SK-N-SH (cell line): ENCODE measurements around the gene STK25. TPM values are rescaled to one million over a fixed set of nuclear protein-coding genes. Genes with fewer than 3 reads are reported as not detected.

Experiments
- CTCF ChIA-PET: fragments of 300-600, 350-600 bp; formaldehyde crosslinking; extraction: SDS; loops from one replicate; lab custom pipeline; 2021; lab: Yijun Ruan, JAX
- POLR2A ChIA-PET: fragments of 350-600 bp; sonication (Branson Sonifier 250); formaldehyde crosslinking; extraction: SDS; loops from one replicate; lab custom pipeline; 2020; ENCODE audit warnings: antibody characterized with exemption, inconsistent platforms; lab: Yijun Ruan, JAX
- DNase-seq: peaks from one replicate; pipeline ENCODE4 v3.0.0; 2012
- H2AFZ ChIP-seq: fragments of 200-600 bp; sonication (generic); 2 replicates; pipeline ENCODE4 v1.8.1; 2016; ENCODE audit warnings: antibody characterized with exemption, mild to moderate bottlenecking, low read depth
- H3F3A ChIP-seq: fragments of 200-600 bp; sonication (generic); replicated peaks from 2 replicates; pipeline ENCODE3; 2016; ENCODE audit warnings: antibody characterized with exemption, mild to moderate bottlenecking; ENCODE audit not compliant: insufficient read depth
- H3K27ac ChIP-seq, 2 experiments: fragments of 200-500 bp in 1 of 2; fragments of 200-600 bp in 1 of 2; sonication (Bioruptor generic) in 1 of 2; sonication (generic), shearing (Covaris generic) in 1 of 2; 2 replicates each; pipeline versions ENCODE4 v1.5.1 to v1.6.1; 2014 to 2016; ENCODE audit warnings: low read depth in 2 of 2, inconsistent platforms in 1 of 2, low read length in 1 of 2, mild to moderate bottlenecking in 1 of 2, mixed read lengths in 1 of 2
- H3K27me3 ChIP-seq: fragments of 200-600 bp; sonication (generic), shearing (Covaris generic); 2 replicates; pipeline ENCODE4 v1.6.1; 2016; ENCODE audit warnings: mixed run types; ENCODE audit not compliant: insufficient read depth
- H3K36me3 ChIP-seq, 2 experiments: fragments of 200-500 bp in 1 of 2; fragments of 200-600 bp in 1 of 2; sonication (Bioruptor generic) in 1 of 2; sonication (generic) in 1 of 2; replicated peaks in 1 of 2; 2 replicates each; pipeline versions ENCODE3 to v1.5.1; 2014 to 2016; ENCODE audit warnings: low read length in 1 of 2, mild to moderate bottlenecking in 1 of 2; ENCODE audit not compliant: insufficient read depth in 2 of 2, control insufficient read depth in 1 of 2
- H3K4me1 ChIP-seq, 2 experiments: fragments of 200-500 bp in 1 of 2; fragments of 200-600 bp in 1 of 2; sonication (Bioruptor generic) in 1 of 2; sonication (generic), shearing (Covaris generic) in 1 of 2; 2 replicates each; pipeline versions ENCODE4 v1.5.1 to v1.6.1; 2014 to 2016; ENCODE audit warnings: low read depth in 1 of 2, low read length in 1 of 2, mixed run types in 1 of 2; ENCODE audit not compliant: insufficient read depth in 2 of 2, control insufficient read depth in 1 of 2
- H3K4me2 ChIP-seq: fragments of 200-600 bp; sonication (generic), shearing (Covaris generic); 2 replicates; pipeline ENCODE4 v1.6.1; 2017; ENCODE audit warnings: mixed run types
- H3K4me3 ChIP-seq, 2 experiments: fragments of 200-500 bp in 1 of 2; fragments of 200-600 bp in 1 of 2; sonication (Bioruptor generic) in 1 of 2; sonication (generic), shearing (Covaris generic) in 1 of 2; 2 replicates each; pipeline versions ENCODE4 v1.5.1 to v1.8.1; 2014 to 2016; ENCODE audit warnings: low read depth in 2 of 2, inconsistent platforms in 1 of 2, low read length in 1 of 2, mild to moderate bottlenecking in 1 of 2, mixed read lengths in 1 of 2, moderate library complexity in 1 of 2
- H3K79me2 ChIP-seq: fragments of 200-600 bp; sonication (generic); 2 replicates; pipeline ENCODE4 v1.8.1; 2017; ENCODE audit warnings: mild to moderate bottlenecking; ENCODE audit not compliant: insufficient read depth
- H3K9ac ChIP-seq: fragments of 200-600 bp; sonication (generic); 2 replicates; pipeline ENCODE4 v1.6.1; 2017; ENCODE audit warnings: mixed run types
- H3K9me2 ChIP-seq: fragments of 200-600 bp; sonication (generic); 2 replicates; pipeline ENCODE4 v1.6.1; 2017; ENCODE audit warnings: mixed run types
- H3K9me3 ChIP-seq: fragments of 200-600 bp; sonication (generic); 2 replicates; pipeline ENCODE4 v1.6.1; 2017; ENCODE audit warnings: mixed run types, mild to moderate bottlenecking, moderate library complexity
- H4K20me1 ChIP-seq: fragments of 200-600 bp; sonication (generic); 2 replicates; pipeline ENCODE4 v1.6.1; 2017; ENCODE audit warnings: mild to moderate bottlenecking, mixed run types; ENCODE audit not compliant: insufficient read depth
- CHD2 ChIP-seq: fragments of 150-350 bp; IDR thresholded peaks from 2 replicates; pipeline ENCODE4 v1.6.1; 2018; ENCODE audit warnings: low read length; ENCODE audit not compliant: partially characterized antibody
- EP300 ChIP-seq, 2 experiments: IDR thresholded peaks; 2 replicates each; pipeline versions ENCODE4 v1.4.0 to v1.6.1; 2012; ENCODE audit warnings: borderline replicate concordance in 1 of 2, low read depth in 1 of 2, low read length in 1 of 2
- GABPA ChIP-seq: IDR thresholded peaks from 2 replicates; pipeline ENCODE4 v1.4.0; 2012; ENCODE audit warnings: low read depth, mild to moderate bottlenecking
- GATA2 ChIP-seq: sonication (generic); formaldehyde crosslinking; IDR thresholded peaks from 2 replicates; pipeline ENCODE4 v1.5.0; 2020; ENCODE audit warnings: mild to moderate bottlenecking, missing genetic modification reagents
- JUND ChIP-seq: IDR thresholded peaks from 2 replicates; pipeline ENCODE4 v1.4.0; 2012
- MXI1 ChIP-seq: IDR thresholded peaks from 2 replicates; pipeline ENCODE4 v1.6.1; 2012; ENCODE audit warnings: mild to moderate bottlenecking, low read depth, low read length, improper control_type of control experiment
- NFIC ChIP-seq: IDR thresholded peaks from 2 replicates; pipeline ENCODE4 v1.4.0; 2012; ENCODE audit warnings: borderline replicate concordance
- NRF1 ChIP-seq: IDR thresholded peaks from 2 replicates; pipeline ENCODE4 v1.6.1; 2012; ENCODE audit warnings: low read depth, mild to moderate bottlenecking, low read length
- RAD21 ChIP-seq: IDR thresholded peaks from 2 replicates; pipeline ENCODE4 v1.6.1; 2012; ENCODE audit warnings: mild to moderate bottlenecking, low read length
- RFX5 ChIP-seq: IDR thresholded peaks from 2 replicates; pipeline ENCODE4 v1.6.1; 2012; ENCODE audit warnings: mild to moderate bottlenecking, improper control_type of control experiment, low read length
- SIN3A ChIP-seq: IDR thresholded peaks from 2 replicates; pipeline ENCODE4 v1.6.1; 2012; ENCODE audit warnings: low read depth, mild to moderate bottlenecking, low read length, moderate library complexity, borderline replicate concordance
- SMC3 ChIP-seq: IDR thresholded peaks from 2 replicates; pipeline ENCODE4 v1.6.1; 2012; ENCODE audit warnings: low read depth, low read length, improper control_type of control experiment
- TAF1 ChIP-seq: IDR thresholded peaks from 2 replicates; pipeline ENCODE4 v1.6.1; 2012; ENCODE audit warnings: low read depth, mild to moderate bottlenecking, low read length, moderate library complexity, borderline replicate concordance
- YY1 ChIP-seq: IDR thresholded peaks from 2 replicates; pipeline ENCODE4 v1.4.0; 2012; ENCODE audit warnings: low read depth, mild to moderate bottlenecking
- whole genome bisulfite sequencing: methylation state at CpG from one replicate; pipeline ENCODE4 v1.1.6; 2017; ENCODE audit warnings: low lambda C conversion rate; 5-methylcytosine and 5-hydroxymethylcytosine counted together
- polyA plus RNA-seq, 3 experiments: library from polyadenylated mRNA; depleted of rRNA; stranded (reverse); fragments of >200 nt; gene quantifications; 2 replicates each; pipeline ENCODE4 v1.2.3, GENCODE V29; 2012
- TF ChIP-seq, protein P1 (sequence below): IDR thresholded peaks from 2 replicates; pipeline ENCODE4 v1.4.0; 2012; ENCODE audit warnings: low read depth, borderline replicate concordance
- TF ChIP-seq, protein P2 (sequence below): IDR thresholded peaks from 2 replicates; pipeline ENCODE4; 2012
- TF ChIP-seq, protein P3 (sequence below): IDR thresholded peaks from 2 replicates; pipeline ENCODE4 v1.4.0; 2012; ENCODE audit warnings: low read depth

STK25 gene
- polyA plus RNA-seq, 1 of the 3 experiments (the other 2 are of a cell fraction) = 236 TPM

DNA sequence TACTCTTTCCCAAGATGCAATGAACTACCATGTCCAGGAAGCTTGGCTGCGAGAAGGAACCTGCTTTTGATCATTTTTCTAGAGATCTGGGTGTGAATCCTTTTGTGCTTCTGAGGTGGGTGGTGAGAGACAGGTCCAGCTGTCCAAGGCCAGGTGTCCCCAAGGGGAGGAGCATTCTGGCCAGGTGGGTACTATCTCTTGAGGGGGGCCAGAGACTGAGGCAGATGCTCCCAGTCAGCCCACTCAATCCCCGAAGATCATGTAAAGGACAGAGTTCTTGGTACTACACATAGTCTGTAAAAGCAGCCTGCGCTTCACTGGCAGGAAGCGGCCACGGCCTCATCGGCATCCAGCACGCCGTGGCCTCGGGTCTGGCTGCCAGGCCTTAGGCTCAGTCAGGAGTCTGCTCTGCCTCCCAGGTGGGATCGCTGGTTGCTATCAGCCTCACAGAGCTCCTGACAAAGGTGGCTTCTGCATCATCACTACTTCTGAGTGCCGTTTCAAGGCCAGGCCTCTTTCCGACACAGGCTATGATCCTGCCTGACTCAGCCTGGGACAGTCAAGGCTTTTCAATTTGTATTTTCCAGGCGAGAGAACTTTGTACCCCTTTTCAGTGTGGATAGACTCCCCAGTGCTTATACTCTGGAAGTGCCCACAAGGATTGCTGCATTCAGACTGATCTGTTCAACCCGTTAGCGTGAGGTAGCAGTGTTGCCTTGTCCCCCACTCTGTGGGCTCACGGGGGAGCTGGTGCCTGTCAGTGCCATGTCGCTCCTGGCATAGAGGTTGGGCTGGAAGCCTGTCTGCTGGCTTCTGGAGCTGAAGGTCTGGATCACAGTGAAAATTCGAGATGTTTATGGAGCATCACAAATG, 29.1 kb downstream of the STK25 start:
- no peak for TF ChIP-seq SIN3A
- TF ChIP-seq, protein P1, sequence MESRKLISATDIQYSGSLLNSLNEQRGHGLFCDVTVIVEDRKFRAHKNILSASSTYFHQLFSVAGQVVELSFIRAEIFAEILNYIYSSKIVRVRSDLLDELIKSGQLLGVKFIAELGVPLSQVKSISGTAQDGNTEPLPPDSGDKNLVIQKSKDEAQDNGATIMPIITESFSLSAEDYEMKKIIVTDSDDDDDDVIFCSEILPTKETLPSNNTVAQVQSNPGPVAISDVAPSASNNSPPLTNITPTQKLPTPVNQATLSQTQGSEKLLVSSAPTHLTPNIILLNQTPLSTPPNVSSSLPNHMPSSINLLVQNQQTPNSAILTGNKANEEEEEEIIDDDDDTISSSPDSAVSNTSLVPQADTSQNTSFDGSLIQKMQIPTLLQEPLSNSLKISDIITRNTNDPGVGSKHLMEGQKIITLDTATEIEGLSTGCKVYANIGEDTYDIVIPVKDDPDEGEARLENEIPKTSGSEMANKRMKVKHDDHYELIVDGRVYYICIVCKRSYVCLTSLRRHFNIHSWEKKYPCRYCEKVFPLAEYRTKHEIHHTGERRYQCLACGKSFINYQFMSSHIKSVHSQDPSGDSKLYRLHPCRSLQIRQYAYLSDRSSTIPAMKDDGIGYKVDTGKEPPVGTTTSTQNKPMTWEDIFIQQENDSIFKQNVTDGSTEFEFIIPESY = no peak
- no peak for TF ChIP-seq CHD2
- no peak for TF ChIP-seq NFIC
- no peak for TF ChIP-seq YY1
- no peak for TF ChIP-seq TAF1
- ChIA-PET POLR2A (no interaction called here), CTCF (interaction anchor here (0.7 to 1.1 kb wide), 2 partner anchors 16 to 93 kb away, joined by 3 read pairs; no protein-coding TSS in a partner anchor)
- no peak overlapping the region for H3K9ac ChIP-seq
- H3K9me3 ChIP-seq = no peaks in the 10 kb centered on the region
- no peaks in the 10 kb centered on the region for H3K27me3 ChIP-seq
- peaks cover 0 to 4% of the 10 kb centered on the region in 2 experiments for H3K36me3 ChIP-seq
- no peaks in the 10 kb centered on the region for H3K9me2 ChIP-seq
- no peak for DNase-seq
- no peaks in the 10 kb centered on the region; a peak in 1 of 4 replicates for H3K4me1 ChIP-seq
- no peak overlapping the region for H3K4me2 ChIP-seq
- no peaks in the 10 kb centered on the region for H4K20me1 ChIP-seq
- H3K4me3 ChIP-seq = no peak overlapping the region
- WGBS = 79% methylated on average over 7 of the region's 18 CpGs
- no peak overlapping the region for H3K27ac ChIP-seq
- H3K79me2 ChIP-seq = no peaks in the 10 kb centered on the region
- no peak overlapping the region for H2AFZ ChIP-seq
- H3F3A ChIP-seq = no peaks in the 10 kb centered on the region

DNA sequence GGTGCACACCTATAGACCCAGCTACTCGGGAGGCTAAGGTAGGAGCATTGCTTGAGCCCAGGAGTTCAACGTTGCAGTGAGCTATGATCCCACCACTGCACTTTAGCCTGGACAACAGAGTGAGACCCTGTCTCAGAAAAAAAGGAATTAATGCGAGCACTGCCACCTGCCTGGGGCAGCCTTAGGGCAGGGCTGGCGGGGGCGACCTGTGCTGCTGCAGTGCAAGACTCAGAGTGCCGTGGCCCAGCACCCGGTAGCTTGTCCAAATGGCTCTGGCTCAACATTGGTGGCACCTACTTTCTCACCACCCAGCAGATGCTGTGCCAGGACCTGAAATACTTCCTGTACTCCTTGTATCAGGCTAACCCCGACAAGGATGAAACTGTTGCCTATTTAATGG, 30.2 kb downstream of the STK25 start:
- H3K9ac ChIP-seq = no peak overlapping the region
- no peaks in the 10 kb centered on the region for H3K9me2 ChIP-seq
- H3K27ac ChIP-seq = no peak overlapping the region
- TF ChIP-seq NRF1 = no peak
- TF ChIP-seq RAD21 = no peak
- no peak for TF ChIP-seq JUND
- TF ChIP-seq EP300 (IDR thresholded peaks at IDR 0.05; ENCODE audit: borderline replicate concordance in 1 of 2, low read depth in 1 of 2, low read length in 1 of 2) = no peak
- TF ChIP-seq, protein P1 = no peak
- TF ChIP-seq TAF1 = no peak
- no peak for TF ChIP-seq RFX5
- TF ChIP-seq MXI1 = no peak
- TF ChIP-seq NFIC = no peak
- TF ChIP-seq, protein P2, sequence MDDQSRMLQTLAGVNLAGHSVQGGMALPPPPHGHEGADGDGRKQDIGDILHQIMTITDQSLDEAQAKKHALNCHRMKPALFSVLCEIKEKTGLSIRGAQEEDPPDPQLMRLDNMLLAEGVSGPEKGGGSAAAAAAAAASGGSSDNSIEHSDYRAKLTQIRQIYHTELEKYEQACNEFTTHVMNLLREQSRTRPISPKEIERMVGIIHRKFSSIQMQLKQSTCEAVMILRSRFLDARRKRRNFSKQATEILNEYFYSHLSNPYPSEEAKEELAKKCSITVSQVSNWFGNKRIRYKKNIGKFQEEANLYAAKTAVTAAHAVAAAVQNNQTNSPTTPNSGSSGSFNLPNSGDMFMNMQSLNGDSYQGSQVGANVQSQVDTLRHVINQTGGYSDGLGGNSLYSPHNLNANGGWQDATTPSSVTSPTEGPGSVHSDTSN = no peak
- no peak for TF ChIP-seq GABPA
- no peak for TF ChIP-seq SMC3
- TF ChIP-seq GATA2 (CRISPR knock-in tag) = no peak
- TF ChIP-seq, protein P3, sequence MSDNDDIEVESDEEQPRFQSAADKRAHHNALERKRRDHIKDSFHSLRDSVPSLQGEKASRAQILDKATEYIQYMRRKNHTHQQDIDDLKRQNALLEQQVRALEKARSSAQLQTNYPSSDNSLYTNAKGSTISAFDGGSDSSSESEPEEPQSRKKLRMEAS = no peak
- TF ChIP-seq CHD2 = no peak
- TF ChIP-seq, all 33 proteins: peak for 0
- no peaks in the 10 kb centered on the region for H4K20me1 ChIP-seq
- H3K79me2 ChIP-seq = no peaks in the 10 kb centered on the region
- ChIA-PET CTCF (interaction anchor here (1.2 kb wide), 1 partner anchor 30 kb away, joined by 3 read pairs; the partner anchor contains the start of gene STK25), POLR2A (no interaction called here)
- H3K36me3 ChIP-seq = peaks cover 0 to 4% of the 10 kb centered on the region in 2 experiments
- H3F3A ChIP-seq = no peaks in the 10 kb centered on the region
- no peaks in the 10 kb centered on the region for H3K9me3 ChIP-seq
- H3K4me3 ChIP-seq = no peak overlapping the region
- no peak overlapping the region for H3K4me2 ChIP-seq
- H2AFZ ChIP-seq = no peak overlapping the region
- no peaks in the 10 kb centered on the region; a peak in 1 of 4 replicates for H3K4me1 ChIP-seq
- H3K27me3 ChIP-seq = no peaks in the 10 kb centered on the region
- DNase-seq = no peak
- WGBS = 90% methylated on average over 8 of the region's 8 CpGs
